ENCODE results near the gene MREG. TPM values are rescaled to one million over a fixed set of nuclear protein-coding genes. Genes with fewer than 3 reads are reported as not detected.
A peak's percentile ranks its signal among the peaks of the same experiment; 100 is the strongest.

The MREG gene
- polyA plus RNA-seq, 3 donors: 0.14 to 0.47 TPM; not detected in 1

DNA sequence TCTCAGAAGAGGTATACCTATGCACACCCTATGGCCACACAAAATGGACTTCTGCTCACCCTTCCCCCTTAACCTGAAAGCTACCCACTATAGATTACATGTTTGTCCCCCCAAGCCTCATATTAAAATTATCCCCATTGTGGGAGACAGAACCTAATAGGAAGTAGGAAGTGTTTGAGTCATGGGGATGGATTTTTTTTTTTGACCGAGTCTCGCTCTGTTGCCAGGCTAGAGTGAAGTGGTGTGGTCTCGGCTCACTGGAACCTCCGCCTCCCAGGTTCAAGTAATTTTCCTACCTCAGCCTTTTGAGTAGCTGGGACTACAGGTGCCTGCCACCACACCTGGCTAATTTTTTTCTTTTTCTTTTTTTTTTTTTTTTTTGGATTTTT, 98.6 kb downstream of the MREG start:
- Mint-ChIP-seq H3K4me1 (peaks cover 19% of the 10 kb centered on the region), H3K36me3 (peaks cover 0 to 2% of the 10 kb centered on the region in 2 donors), H3K27me3 (ENCODE audit: low read depth in 3 of 3) (peaks cover 0 to 8% (median 4%) of the 10 kb centered on the region in 3 donors), H3K27ac (peak overlapping the region in 4 of 7 donors; percentile 19 to 79 (median 62)), H3K4me3 (no peak overlapping the region), H3K9me3 (peaks cover 0 to 3% (median 0%) of the 10 kb centered on the region in 7 donors)
- intact Hi-C loops (cut with micrococcal nuclease): loop anchor here in 1 of 2 donors (5.0 kb wide), 1 partner anchor 457 kb away; no protein-coding TSS in a partner anchor
- no peak overlapping the region for H3K27ac ChIP-seq (ENCODE audit: low read depth in 1 of 2, low read length in 2 of 2)
- no peaks in the 10 kb centered on the region for H3K36me3 ChIP-seq (replicated peaks in 1 of 2; ENCODE audit: control insufficient read depth in 1 of 2, insufficient read depth in 2 of 2, low read length in 2 of 2)
- no peak overlapping the region for H3K4me2 ChIP-seq (replicated peaks; ENCODE audit: extremely low read depth, low read length, poor library complexity, severe bottlenecking)
- H3K4me3 ChIP-seq (replicated peaks in 1 of 3; ENCODE audit: low read depth in 2 of 3, low read length in 3 of 3): no peak overlapping the region
- H3K4me1 ChIP-seq (ENCODE audit: control insufficient read depth in 1 of 2, insufficient read depth in 2 of 2, low read length in 2 of 2): peaks cover 16 to 26% of the 10 kb centered on the region in 2 donors
- no peak for DNase-seq
- H3K9ac ChIP-seq (ENCODE audit: insufficient read depth, low read length, poor library complexity, severe bottlenecking): no peak overlapping the region
- TF ChIP-seq, protein P1, sequence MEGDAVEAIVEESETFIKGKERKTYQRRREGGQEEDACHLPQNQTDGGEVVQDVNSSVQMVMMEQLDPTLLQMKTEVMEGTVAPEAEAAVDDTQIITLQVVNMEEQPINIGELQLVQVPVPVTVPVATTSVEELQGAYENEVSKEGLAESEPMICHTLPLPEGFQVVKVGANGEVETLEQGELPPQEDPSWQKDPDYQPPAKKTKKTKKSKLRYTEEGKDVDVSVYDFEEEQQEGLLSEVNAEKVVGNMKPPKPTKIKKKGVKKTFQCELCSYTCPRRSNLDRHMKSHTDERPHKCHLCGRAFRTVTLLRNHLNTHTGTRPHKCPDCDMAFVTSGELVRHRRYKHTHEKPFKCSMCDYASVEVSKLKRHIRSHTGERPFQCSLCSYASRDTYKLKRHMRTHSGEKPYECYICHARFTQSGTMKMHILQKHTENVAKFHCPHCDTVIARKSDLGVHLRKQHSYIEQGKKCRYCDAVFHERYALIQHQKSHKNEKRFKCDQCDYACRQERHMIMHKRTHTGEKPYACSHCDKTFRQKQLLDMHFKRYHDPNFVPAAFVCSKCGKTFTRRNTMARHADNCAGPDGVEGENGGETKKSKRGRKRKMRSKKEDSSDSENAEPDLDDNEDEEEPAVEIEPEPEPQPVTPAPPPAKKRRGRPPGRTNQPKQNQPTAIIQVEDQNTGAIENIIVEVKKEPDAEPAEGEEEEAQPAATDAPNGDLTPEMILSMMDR (IDR thresholded peaks at IDR 0.05): no peak
- no peaks in the 10 kb centered on the region for H3K9me3 ChIP-seq (replicated peaks in 1 of 2; ENCODE audit: control insufficient read depth in 1 of 2, insufficient read depth in 1 of 2, low read length in 2 of 2)
- 78% methylated on average over 4 of the region's 4 CpGs for WGBS (ENCODE audit: insufficient coverage)
- no peaks in the 10 kb centered on the region for H3K79me2 ChIP-seq (ENCODE audit: insufficient read depth, low read length)
- no peaks in the 10 kb centered on the region for H3K27me3 ChIP-seq (ENCODE audit: control insufficient read depth in 2 of 2, insufficient read depth in 2 of 2, low read length in 2 of 2)
- H2AFZ ChIP-seq (ENCODE audit: insufficient read depth, low read depth, low read length, poor library complexity, severe bottlenecking): no peak overlapping the region
- H4K20me1 ChIP-seq (ENCODE audit: insufficient read depth, low read length): no peaks in the 10 kb centered on the region

DNA sequence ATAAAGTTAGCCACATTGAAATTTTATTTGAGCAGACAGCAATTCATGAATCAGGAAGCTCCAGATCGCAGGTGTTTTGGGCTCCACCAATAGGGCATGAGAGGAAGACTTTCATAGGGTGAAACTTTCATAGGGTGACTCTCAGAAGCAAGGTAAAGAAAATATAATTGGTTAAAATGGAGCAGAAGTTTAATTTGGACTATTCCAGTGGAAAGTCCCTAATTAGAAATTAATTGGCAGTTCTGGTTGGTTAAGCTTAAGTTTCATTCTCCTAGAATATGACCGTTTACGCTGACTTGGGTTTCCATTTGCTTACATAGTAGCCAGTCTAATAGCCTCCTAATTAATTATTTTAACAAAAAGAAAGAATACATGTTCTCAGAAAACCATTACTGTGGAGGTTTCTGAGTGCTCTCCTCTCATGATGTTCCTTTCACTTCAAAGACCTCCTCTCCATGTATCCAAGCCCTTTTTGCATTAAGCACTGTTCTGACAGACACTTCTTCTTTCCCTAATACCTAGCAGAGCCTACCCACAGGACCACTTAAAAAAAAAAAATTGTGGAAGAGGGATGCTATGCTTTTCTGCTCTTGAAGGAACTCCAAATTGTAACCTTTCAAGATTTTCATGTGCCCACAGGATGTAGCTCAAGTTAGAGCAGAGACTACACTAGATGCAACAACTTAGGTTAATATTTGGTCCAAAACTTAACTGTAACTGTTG, 99.1 kb downstream of the MREG start:
- 100% methylated on average over 1 of the region's 3 CpGs for WGBS (ENCODE audit: insufficient coverage)
- H3K9me3 ChIP-seq (replicated peaks in 1 of 2; ENCODE audit: control insufficient read depth in 1 of 2, insufficient read depth in 1 of 2, low read length in 2 of 2): no peaks in the 10 kb centered on the region
- Mint-ChIP-seq H3K9me3 (peaks cover 0 to 3% (median 0%) of the 10 kb centered on the region in 7 donors), H3K36me3 (peaks cover 0 to 2% of the 10 kb centered on the region in 2 donors), H3K4me1 (peaks cover 19% of the 10 kb centered on the region), H3K27ac (peak overlapping the region in 3 of 7 donors; percentile 33 to 79 (median 63)), H3K27me3 (ENCODE audit: low read depth in 3 of 3) (peaks cover 0 to 6% (median 5%) of the 10 kb centered on the region in 3 donors), H3K4me3 (no peak overlapping the region)
- no peaks in the 10 kb centered on the region for H3K36me3 ChIP-seq (replicated peaks in 1 of 2; ENCODE audit: control insufficient read depth in 1 of 2, insufficient read depth in 2 of 2, low read length in 2 of 2)
- H2AFZ ChIP-seq (ENCODE audit: insufficient read depth, low read depth, low read length, poor library complexity, severe bottlenecking): no peak overlapping the region
- H3K9ac ChIP-seq (ENCODE audit: insufficient read depth, low read length, poor library complexity, severe bottlenecking): no peak overlapping the region
- peaks cover 16 to 26% of the 10 kb centered on the region in 2 donors for H3K4me1 ChIP-seq (ENCODE audit: control insufficient read depth in 1 of 2, insufficient read depth in 2 of 2, low read length in 2 of 2)
- no peak overlapping the region for H3K4me3 ChIP-seq (replicated peaks in 1 of 3; ENCODE audit: low read depth in 2 of 3, low read length in 3 of 3)
- TF ChIP-seq, protein P1 (IDR thresholded peaks at IDR 0.05): no peak
- H3K27ac ChIP-seq (ENCODE audit: low read depth in 1 of 2, low read length in 2 of 2): no peak overlapping the region
- intact Hi-C loops (cut with micrococcal nuclease): no loop called here
- H3K27me3 ChIP-seq (ENCODE audit: control insufficient read depth in 2 of 2, insufficient read depth in 2 of 2, low read length in 2 of 2): no peaks in the 10 kb centered on the region
- no peaks in the 10 kb centered on the region for H4K20me1 ChIP-seq (ENCODE audit: insufficient read depth, low read length)
- no peak overlapping the region for H3K4me2 ChIP-seq (replicated peaks; ENCODE audit: extremely low read depth, low read length, poor library complexity, severe bottlenecking)
- no peak for DNase-seq
- no peaks in the 10 kb centered on the region for H3K79me2 ChIP-seq (ENCODE audit: insufficient read depth, low read length)
